Sigmoid colon (tissue), 4 donors: ENCODE results near the gene ADAMTS17.

Experiments used
- EP300 ChIP-seq, 4 donors: sonication (generic); formaldehyde crosslinking; IDR thresholded peaks; one replicate each; pipeline ENCODE4 v1.6.1; 2017; ENCODE audit warnings: antibody characterized with exemption in 4 of 4
- POLR2A ChIP-seq, 2 donors: fragments of 450-650 bp; IDR thresholded peaks; one replicate each; pipeline ENCODE4 v1.6.1; 2016; ENCODE audit warnings: antibody characterized with exemption in 2 of 2, mild to moderate bottlenecking in 2 of 2, moderate library complexity in 2 of 2
- POLR2AphosphoS5 ChIP-seq, 4 donors: sonication (generic); formaldehyde crosslinking; IDR thresholded peaks; one replicate each; pipeline ENCODE4 v1.6.1; 2017; ENCODE audit warnings: antibody characterized with exemption in 4 of 4
- TF ChIP-seq, protein P1 (sequence below), 4 experiments: fragments of 450-650 bp in 3 of 4; fragments of 200-600 bp in 1 of 4; IDR thresholded peaks; one replicate each; pipeline ENCODE4 v1.5.1; 2016 to 2019; ENCODE audit warnings: antibody characterized with exemption in 4 of 4, mild to moderate bottlenecking in 3 of 4, moderate library complexity in 2 of 4

DNA sequence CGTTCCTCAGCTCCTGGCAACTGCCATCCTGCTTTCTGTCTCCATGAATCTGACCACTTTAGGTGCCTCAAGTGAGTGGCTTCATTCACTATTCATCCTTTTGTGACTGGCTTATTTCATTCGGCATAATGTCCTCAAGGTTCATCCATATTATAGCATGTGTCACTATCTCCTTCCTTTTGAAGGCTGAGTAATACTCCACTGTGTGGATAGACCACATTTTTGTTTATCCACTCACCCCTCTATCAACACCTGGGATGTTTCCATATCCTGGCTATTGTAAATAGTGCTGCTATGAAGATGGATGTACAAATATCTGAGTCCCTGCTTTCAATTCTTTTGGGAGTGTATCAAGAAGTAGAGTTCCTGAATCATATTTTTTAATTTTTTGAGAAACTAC, 98.8 kb downstream of the ADAMTS17 start:
- TF ChIP-seq POLR2A (IDR thresholded peaks at IDR 0.05): no peak
- TF ChIP-seq, protein P1, sequence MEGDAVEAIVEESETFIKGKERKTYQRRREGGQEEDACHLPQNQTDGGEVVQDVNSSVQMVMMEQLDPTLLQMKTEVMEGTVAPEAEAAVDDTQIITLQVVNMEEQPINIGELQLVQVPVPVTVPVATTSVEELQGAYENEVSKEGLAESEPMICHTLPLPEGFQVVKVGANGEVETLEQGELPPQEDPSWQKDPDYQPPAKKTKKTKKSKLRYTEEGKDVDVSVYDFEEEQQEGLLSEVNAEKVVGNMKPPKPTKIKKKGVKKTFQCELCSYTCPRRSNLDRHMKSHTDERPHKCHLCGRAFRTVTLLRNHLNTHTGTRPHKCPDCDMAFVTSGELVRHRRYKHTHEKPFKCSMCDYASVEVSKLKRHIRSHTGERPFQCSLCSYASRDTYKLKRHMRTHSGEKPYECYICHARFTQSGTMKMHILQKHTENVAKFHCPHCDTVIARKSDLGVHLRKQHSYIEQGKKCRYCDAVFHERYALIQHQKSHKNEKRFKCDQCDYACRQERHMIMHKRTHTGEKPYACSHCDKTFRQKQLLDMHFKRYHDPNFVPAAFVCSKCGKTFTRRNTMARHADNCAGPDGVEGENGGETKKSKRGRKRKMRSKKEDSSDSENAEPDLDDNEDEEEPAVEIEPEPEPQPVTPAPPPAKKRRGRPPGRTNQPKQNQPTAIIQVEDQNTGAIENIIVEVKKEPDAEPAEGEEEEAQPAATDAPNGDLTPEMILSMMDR (IDR thresholded peaks at IDR 0.05): no peak
- no peak for TF ChIP-seq POLR2AphosphoS5 (IDR thresholded peaks at IDR 0.05)
- TF ChIP-seq EP300 (IDR thresholded peaks at IDR 0.05): no peak
